ENCODE measurements around the gene SLC7A7.

GRCh38 chr14:22723815-22724214 lies 91.4 kb downstream of the SLC7A7 start:
- TF ChIP-seq EZH2phosphoT487 (IDR thresholded peaks at IDR 0.05; ENCODE audit: insufficient read depth, low read depth) (no peak), EZH2 (IDR thresholded peaks at IDR 0.05; ENCODE audit: insufficient read depth, poor library complexity, severe bottlenecking) (no peak)

Data from GM23248 (cell line).